VCaP (cell line): ENCODE measurements around the gene CTBP1.

Experiments used
- H3K27ac ChIP-seq: fragments of 450-650 bp; 2 replicates; pipeline ENCODE4 v1.5.1; 2017
- TF ChIP-seq, protein P1 (sequence below): fragments of 450-650 bp; conservative IDR thresholded peaks from 2 replicates; pipeline ENCODE4 v1.5.1; 2017; ENCODE audit warnings: mild to moderate bottlenecking, moderate library complexity

The CTBP1 gene

GRCh38 chr4:1204286-1204827 is 44.6 kb downstream of the CTBP1 start:
- H3K27ac ChIP-seq: no peak overlapping the region

DNA sequence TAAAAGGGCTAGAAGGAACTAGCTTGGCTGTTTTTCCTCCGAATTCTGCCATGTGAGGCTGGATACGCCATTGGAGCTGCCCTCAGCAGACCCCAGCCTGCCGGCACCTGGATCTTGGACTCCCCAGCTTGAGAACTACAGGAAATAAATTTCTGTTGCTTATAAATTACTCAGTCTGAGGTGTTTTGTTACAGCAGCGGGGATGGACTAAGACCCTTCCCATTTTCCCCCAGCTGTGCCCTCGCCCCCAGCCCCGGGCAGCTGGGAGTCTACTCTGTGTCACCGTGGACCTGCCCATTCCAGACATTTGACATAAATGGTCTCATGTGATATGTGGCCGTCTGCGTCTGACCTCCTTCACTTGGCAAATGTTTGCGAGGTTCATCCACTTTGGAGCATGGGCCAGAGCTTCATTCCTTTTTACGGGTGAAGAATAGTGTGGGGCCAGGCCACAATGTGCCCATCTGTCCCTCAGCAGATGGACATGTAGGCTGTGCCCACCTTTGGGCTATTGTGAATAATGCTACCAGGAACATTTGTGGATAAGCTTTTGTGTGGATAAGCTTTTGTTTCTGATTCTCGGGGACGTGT is 45.8 kb downstream of the CTBP1 start:
- H3K27ac ChIP-seq: no peak overlapping the region

More at GRCh38 chr4:1204286-1204827, 44.6 kb downstream of the CTBP1 start:
- TF ChIP-seq, protein P1, sequence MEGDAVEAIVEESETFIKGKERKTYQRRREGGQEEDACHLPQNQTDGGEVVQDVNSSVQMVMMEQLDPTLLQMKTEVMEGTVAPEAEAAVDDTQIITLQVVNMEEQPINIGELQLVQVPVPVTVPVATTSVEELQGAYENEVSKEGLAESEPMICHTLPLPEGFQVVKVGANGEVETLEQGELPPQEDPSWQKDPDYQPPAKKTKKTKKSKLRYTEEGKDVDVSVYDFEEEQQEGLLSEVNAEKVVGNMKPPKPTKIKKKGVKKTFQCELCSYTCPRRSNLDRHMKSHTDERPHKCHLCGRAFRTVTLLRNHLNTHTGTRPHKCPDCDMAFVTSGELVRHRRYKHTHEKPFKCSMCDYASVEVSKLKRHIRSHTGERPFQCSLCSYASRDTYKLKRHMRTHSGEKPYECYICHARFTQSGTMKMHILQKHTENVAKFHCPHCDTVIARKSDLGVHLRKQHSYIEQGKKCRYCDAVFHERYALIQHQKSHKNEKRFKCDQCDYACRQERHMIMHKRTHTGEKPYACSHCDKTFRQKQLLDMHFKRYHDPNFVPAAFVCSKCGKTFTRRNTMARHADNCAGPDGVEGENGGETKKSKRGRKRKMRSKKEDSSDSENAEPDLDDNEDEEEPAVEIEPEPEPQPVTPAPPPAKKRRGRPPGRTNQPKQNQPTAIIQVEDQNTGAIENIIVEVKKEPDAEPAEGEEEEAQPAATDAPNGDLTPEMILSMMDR: no peak

GRCh38 chr4:1202526-1203011 is 46.4 kb downstream of the CTBP1 start:
- TF ChIP-seq, protein P1: no peak
- no peak overlapping the region for H3K27ac ChIP-seq

More for the DNA sequence above, 45.8 kb downstream of the CTBP1 start:
- TF ChIP-seq, protein P1: no peak

DNA sequence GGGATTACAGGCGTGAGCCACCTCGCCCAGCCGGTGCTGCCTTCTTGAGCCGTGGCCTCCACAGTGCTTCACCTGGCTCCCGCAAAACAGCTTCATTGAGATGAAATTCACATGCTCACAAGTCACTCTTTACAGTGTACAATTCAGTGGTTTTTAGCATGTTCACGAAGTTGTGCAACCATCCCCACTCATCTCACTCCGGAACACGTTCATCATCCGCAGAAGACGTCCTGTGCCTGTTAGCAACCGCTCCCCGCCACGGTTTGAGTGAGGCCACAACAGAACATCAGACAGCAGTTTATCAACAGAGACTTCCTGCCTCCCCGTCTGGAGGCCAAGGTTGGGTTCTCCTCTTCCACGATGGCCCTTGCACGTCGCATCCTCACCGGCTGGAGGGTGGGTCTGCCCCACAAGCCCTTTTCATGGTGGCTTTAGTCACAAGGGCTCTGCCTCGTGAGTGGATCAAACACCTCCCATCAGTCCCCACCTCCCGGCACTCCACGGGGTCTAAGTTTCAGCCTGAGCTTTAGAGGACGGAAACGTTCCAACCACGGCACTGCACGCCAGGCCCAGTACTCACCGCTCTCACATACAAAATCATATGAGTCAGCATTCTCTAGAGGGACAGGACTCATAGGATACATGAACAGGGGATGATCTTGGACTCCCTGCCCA is 46.9 kb downstream of the CTBP1 start:
- H3K27ac ChIP-seq: no peak overlapping the region
- TF ChIP-seq, protein P1: no peak

DNA sequence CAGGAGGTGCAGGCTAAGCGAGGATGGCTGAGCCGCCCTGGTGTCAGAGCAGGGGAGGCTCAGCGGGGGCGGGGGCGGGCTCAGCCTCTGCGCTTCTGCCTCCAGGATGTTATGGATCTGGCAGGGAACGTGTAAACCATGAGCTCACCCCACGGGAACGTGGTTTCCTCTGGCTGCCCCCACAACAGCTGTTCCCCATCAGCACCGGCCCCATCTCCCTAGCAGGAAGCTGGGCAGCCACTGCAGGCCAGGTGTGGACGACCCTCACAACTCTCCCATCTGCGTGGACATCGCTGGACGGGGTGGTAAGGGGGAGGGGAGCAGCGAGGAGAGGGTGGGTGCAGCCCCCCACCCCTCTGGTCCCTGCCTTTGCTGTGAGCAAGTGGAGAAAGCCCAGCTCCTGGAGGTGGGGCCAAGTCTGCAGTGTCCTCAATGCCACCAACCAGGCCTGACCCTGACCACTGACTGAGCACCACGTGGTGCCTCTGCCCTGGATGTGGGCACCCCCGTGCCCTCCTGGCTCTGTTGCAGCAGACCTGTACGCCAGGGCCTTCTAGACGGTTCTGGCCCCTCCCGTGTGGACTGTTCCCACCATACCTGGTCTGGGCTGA is 48.4 kb downstream of the CTBP1 start:
- TF ChIP-seq, protein P1: no peak
- no peak overlapping the region for H3K27ac ChIP-seq

GRCh38 chr4:1199556-1200331 is 49.2 kb downstream of the CTBP1 start:
- no peak overlapping the region for H3K27ac ChIP-seq
- TF ChIP-seq, protein P1: no peak
